HL-60/S4 treated with retinoic acid at 250 ng/mL for 4 days and 3 days (cell line): ENCODE measurements around the gene PROP1.
"Not testable (repeated sequence)": the region's sequence is repeated elsewhere in the genome, so short reads cannot be mapped to it uniquely, and the experiment has no call there.

Experiments
- in situ Hi-C: fragments of 300-500 bp; cut with MboI; formaldehyde crosslinking; loops from 2 replicates; pipeline ENCODE4 v1.7.0; 2022; ENCODE audit warnings: low sequenced_read_pairs

PROP1 gene

GRCh38 chr5:177945601-177946283 is 50.3 kb downstream of the PROP1 start:
- in situ Hi-C loops = not testable (repeated sequence)

- in situ Hi-C loops = not testable (repeated sequence)
These were observed 50.9 kb downstream of the PROP1 start for GRCh38 chr5:177945145-177945544.

- in situ Hi-C loops = not testable (repeated sequence)
These were observed 52.0 kb downstream of the PROP1 start for GRCh38 chr5:177943805-177944736.

- in situ Hi-C loops = not testable (repeated sequence)
These were observed 53.1 kb downstream of the PROP1 start for GRCh38 chr5:177942896-177943295.
